K562 (cell line): Measurements from ENCODE around the gene RALGAPB. TPM values are rescaled to one million over a fixed set of nuclear protein-coding genes. Genes with fewer than 3 reads are reported as not detected.

Experiments used
- ATAC-seq: fragments of 200-7000 bp; cut with Tn5 transposase; 3 replicates; pipeline ENCODE4 v1.9.1; 2020; ENCODE audit warnings: moderate library complexity
- BruUV-seq: library from RNA; stranded (reverse); fragments of 400-500 nt; replicated peaks from 2 replicates; lab custom pipeline; 2021; lab: Mats Ljungman, UMichigan
- CTCF ChIA-PET: fragments of 300-600 bp; formaldehyde crosslinking; extraction: SDS; loops from one replicate; lab custom pipeline; 2021; ENCODE audit warnings: low intra/inter-chr PET ratio; lab: Yijun Ruan, JAX
- POLR2A ChIA-PET: fragments of 300-600, 350-650 bp; sonication (Branson Sonifier 250); formaldehyde crosslinking; extraction: SDS; loops from one replicate; lab custom pipeline; 2021; ENCODE audit warnings: antibody characterized with exemption, inconsistent platforms; lab: Yijun Ruan, JAX
- DNase-seq, 4 experiments: peaks; one replicate each; pipeline versions ENCODE4 v3.0.0 to v3.0.0-alpha.2; 2011 to 2018; ENCODE audit warnings: low spot score in 3 of 4, mixed read lengths in 3 of 4; ENCODE audit errors: extremely low read depth in 1 of 4
- FAIRE-seq: peaks from 2 replicates; lab custom pipeline; 2011; peaks lifted over from hg19 to GRCh38; lab: Jason Lieb, UNC
- H2AFZ ChIP-seq: 2 replicates; pipeline ENCODE4 v1.6.0; 2011; ENCODE audit warnings: low read depth, low read length, control low read depth, inconsistent platforms
- H3K27ac ChIP-seq: fragments of 200-600 bp; 3 replicates; pipeline ENCODE4 v1.8.0; 2011; ENCODE audit warnings: low read depth, mild to moderate bottlenecking, control low read depth, inconsistent platforms, low read length, moderate library complexity, mixed read lengths; ENCODE audit errors: extremely low read depth
- H3K27me3 ChIP-seq, 2 experiments: fragments of 300-600 bp in 1 of 2; 2 replicates in 1 of 2; 3 replicates in 1 of 2; pipeline versions ENCODE4 v1.6.0 to v1.8.0; 2011; ENCODE audit warnings: inconsistent platforms in 2 of 2, low read length in 2 of 2, mild to moderate bottlenecking in 1 of 2, mixed read lengths in 1 of 2, moderate library complexity in 1 of 2; ENCODE audit not compliant: control insufficient read depth in 2 of 2, insufficient read depth in 2 of 2
- H3K36me3 ChIP-seq: fragments of 300-600 bp; 3 replicates; pipeline ENCODE4 v1.8.0; 2011; ENCODE audit warnings: mild to moderate bottlenecking, low read length, inconsistent platforms; ENCODE audit not compliant: control insufficient read depth, insufficient read depth
- H3K4me1 ChIP-seq, 2 experiments: fragments of 200-600 bp in 1 of 2; replicated peaks in 1 of 2; 2 replicates in 1 of 2; 3 replicates in 1 of 2; pipeline versions ENCODE4 v1.5.1 to v1.8.0; 2011; ENCODE audit warnings: inconsistent platforms in 2 of 2, low read length in 2 of 2, mild to moderate bottlenecking in 1 of 2, mixed read lengths in 1 of 2, moderate library complexity in 1 of 2; ENCODE audit not compliant: control insufficient read depth in 2 of 2, insufficient read depth in 2 of 2
- H3K4me2 ChIP-seq: 2 replicates; pipeline ENCODE4 v1.6.1; 2011; ENCODE audit warnings: low read length, control low read depth, inconsistent platforms, mixed read lengths; ENCODE audit not compliant: insufficient read depth
- H3K4me3 ChIP-seq: fragments of 200-600 bp; sonication (generic), shearing (Covaris generic); 2 replicates; pipeline ENCODE4 v1.5.1; 2016; ENCODE audit warnings: control low read depth, inconsistent platforms
- H3K79me2 ChIP-seq: fragments of 200-600 bp; 3 replicates; pipeline ENCODE4 v1.8.0; 2011; ENCODE audit warnings: low read length, inconsistent platforms; ENCODE audit not compliant: control insufficient read depth, insufficient read depth
- H3K9ac ChIP-seq, 2 experiments: 2 replicates each; pipeline versions ENCODE4 v1.6.0 to v1.6.1; 2011; ENCODE audit warnings: low read depth in 2 of 2, low read length in 2 of 2, control low read depth in 1 of 2, inconsistent platforms in 1 of 2, mild to moderate bottlenecking in 1 of 2, mixed read lengths in 1 of 2; ENCODE audit not compliant: insufficient read depth in 1 of 2
- H3K9me1 ChIP-seq: one replicate; pipeline ENCODE4 v1.6.0; 2011; ENCODE audit warnings: inconsistent platforms, mild to moderate bottlenecking, low read length, moderate library complexity; ENCODE audit not compliant: control insufficient read depth, insufficient read depth
- H3K9me3 ChIP-seq: replicated peaks from 2 replicates; pipeline ENCODE4 v1.5.1; 2011; ENCODE audit warnings: low read depth, low read length, inconsistent platforms; ENCODE audit not compliant: control insufficient read depth, insufficient read depth
- H4K20me1 ChIP-seq: replicated peaks from 2 replicates; pipeline ENCODE4 v1.6.1; 2011; ENCODE audit warnings: low read length, inconsistent platforms, mixed read lengths; ENCODE audit not compliant: control insufficient read depth, insufficient read depth
- ARID2 ChIP-seq: fragments of 450-650 bp; IDR thresholded peaks from 2 replicates; pipeline ENCODE4 v1.6.1; 2017; ENCODE audit warnings: antibody characterized with exemption, mild to moderate bottlenecking
- CREB3 ChIP-seq: fragments of 450-650 bp; conservative IDR thresholded peaks from 2 replicates; pipeline ENCODE4 v1.6.1; 2016; ENCODE audit warnings: missing genetic modification characterization, low read depth, mild to moderate bottlenecking, missing compliant biosample characterization, moderate library complexity
- EP300 ChIP-seq: IDR thresholded peaks from 2 replicates; pipeline ENCODE4 v1.6.1; 2012; ENCODE audit warnings: low read length, improper control_type of control experiment
- FOXK2 ChIP-seq, 2 experiments: fragments of 450-650 bp; IDR thresholded peaks in 1 of 2; conservative IDR thresholded peaks in 1 of 2; 2 replicates each; pipeline ENCODE4 v1.6.1; 2016; ENCODE audit warnings: low read depth in 2 of 2, mild to moderate bottlenecking in 1 of 2
- NUFIP1 ChIP-seq: fragments of 450-650 bp; IDR thresholded peaks from 2 replicates; pipeline ENCODE4 v1.6.1; 2018; ENCODE audit not compliant: partially characterized antibody
- RNF2 ChIP-seq: sonication (generic); IDR thresholded peaks from 2 replicates; pipeline ENCODE4 v1.6.1; 2016
- SRSF3 ChIP-seq: fragments of 200-400 bp; formaldehyde crosslinking; IDR thresholded peaks from 2 replicates; pipeline ENCODE4 v1.6.1; 2016; ENCODE audit warnings: mild to moderate bottlenecking, low read length, moderate library complexity; ENCODE audit not compliant: insufficient read depth
- STAT5B ChIP-seq: fragments of 250-450 bp; sonication (Bioruptor Pico); IDR thresholded peaks from 2 replicates; pipeline ENCODE4 v1.8.0; 2021; ENCODE audit warnings: mild to moderate bottlenecking, inconsistent platforms
- ZFX ChIP-seq: sonication (generic); formaldehyde crosslinking; IDR thresholded peaks from 2 replicates; pipeline ENCODE4 v1.8.0; 2022; ENCODE audit warnings: mild to moderate bottlenecking, missing genetic modification reagents, moderate library complexity
- WGBS: fragments of 100-300 bp; shearing (Covaris generic); methylation state at CpG from one replicate; pipeline ENCODE4 v1.1.6; 2016; ENCODE audit warnings: low coverage, mixed read lengths; ENCODE audit not compliant: insufficient coverage; ENCODE audit errors: missing lambda C conversion rate; 5-methylcytosine and 5-hydroxymethylcytosine counted together
- in situ Hi-C: fragments of 300-500 bp; cut with MboI; formaldehyde crosslinking; loops from 4 replicates; pipeline ENCODE4 v1.15.0; 2018; ENCODE audit warnings: inconsistent platforms, mixed read lengths
- intact Hi-C: fragments of 100-400 bp; cut with micrococcal nuclease; formaldehyde crosslinking; loops from 2 replicates; pipeline ENCODE4 v1.14.2; 2022
- polyA plus RNA-seq, 8 experiments: library from polyadenylated mRNA; depleted of rRNA in 4 of 8; stranded (reverse) in 5 of 8; unstranded in 3 of 8; fragments of >200 nt; fragmentation: Nextera tagmentation in 2 of 8; fragmentation: Illumina TruSeq in 1 of 8; extraction: Ambion mirVana in 2 of 8; extraction: Trizol in 1 of 8; gene quantifications; 2 replicates each; pipeline versions ENCODE4 v1.2.1 to v1.2.3, GENCODE V29; 2011 to 2014; ENCODE audit warnings: inconsistent platforms in 1 of 8, missing spikeins in 1 of 8
- total RNA-seq, 7 experiments: library from RNA; depleted of rRNA in 6 of 7; stranded (reverse); fragments of >200 nt in 6 of 7; fragmentation: Illumina TruSeq in 2 of 7; extraction: Trizol in 2 of 7; gene quantifications; 2 replicates each; pipeline versions ENCODE4 v1.2.1 to v1.2.3, GENCODE V29; 2011 to 2021; ENCODE audit warnings: low replicate concordance in 1 of 7

The RALGAPB gene
- total and polyA plus RNA-seq, 9 of the 15 experiments (the other 6 are each of a cell fraction or from before 2014, with no cell fraction given): 4.3 to 25.6 (median 13.6) TPM

- TF ChIP-seq ARID2: no peak
- FAIRE-seq (no peak), DNase-seq (no peak), ATAC-seq (no peak)
- in situ Hi-C loops: no loop called here
- Histone ChIP-seq H3K79me2 (no peaks in the 10 kb centered on the region), H3K4me3 (no peak overlapping the region), H3K36me3 (peaks cover 62% of the 10 kb centered on the region), H3K27me3 (no peaks in the 10 kb centered on the region), H3K9ac (no peak overlapping the region), H3K27ac (no peak overlapping the region), H3K4me2 (no peak overlapping the region), H3K4me1 (no peaks in the 10 kb centered on the region), H4K20me1 (no peaks in the 10 kb centered on the region), H2AFZ (no peak overlapping the region), H3K9me1 (no peaks in the 10 kb centered on the region), H3K9me3 (no peaks in the 10 kb centered on the region)
- intact Hi-C loops: no loop called here
- WGBS: 95% methylated on average over 11 of the region's 11 CpGs
- POLR2A ChIA-PET: no interaction called here
- CTCF ChIA-PET: no interaction called here
- no TSS peak for BruUV-seq
Measured at GRCh38 chr20:38534756-38535155, 62.1 kb downstream of the RALGAPB start.

GRCh38 chr20:38536310-38536709, 63.7 kb downstream of the RALGAPB start:
- H3K36me3 ChIP-seq: peaks cover 71% of the 10 kb centered on the region
- no peaks in the 10 kb centered on the region for H3K4me1 ChIP-seq
- no peak for TF ChIP-seq NUFIP1
- no peak for TF ChIP-seq FOXK2 (conservative IDR thresholded peaks at IDR 0.05 in 1 of 2, IDR thresholded peaks at IDR 0.05 in 1 of 2; ENCODE audit: low read depth in 2 of 2)
- no peak for TF ChIP-seq EP300
- TF ChIP-seq SRSF3: no peak
- no peak for TF ChIP-seq ZFX (CRISPR knock-in tag)
- TF ChIP-seq CREB3 (tag): no peak
- TF ChIP-seq STAT5B: no peak
- TF ChIP-seq RNF2: no peak
- intact Hi-C loops (no loop called here), in situ Hi-C loops (no loop called here)
- CTCF ChIA-PET: no interaction called here
- H2AFZ ChIP-seq: no peak overlapping the region
- H4K20me1 ChIP-seq: no peaks in the 10 kb centered on the region
- no peak for FAIRE-seq
- 90% methylated on average over 2 of the region's 2 CpGs for WGBS
- no peak overlapping the region for H3K27ac ChIP-seq
- no peaks in the 10 kb centered on the region for H3K9me1 ChIP-seq
- DNase-seq: no peak
- BruUV-seq: no TSS peak
- no peak overlapping the region for H3K9ac ChIP-seq
- H3K79me2 ChIP-seq: no peaks in the 10 kb centered on the region
- H3K27me3 ChIP-seq: no peaks in the 10 kb centered on the region
- no peak overlapping the region for H3K4me2 ChIP-seq
- H3K4me3 ChIP-seq: no peak overlapping the region
- H3K9me3 ChIP-seq: no peaks in the 10 kb centered on the region
- no peak for ATAC-seq
- POLR2A ChIA-PET: no interaction called here
